NCI-H526 treated with DMSO at 0.1 percent for 48 hours (cell line): ENCODE results near the gene SLC13A3.

Source experiments
- DNase-seq: peaks from one replicate; lab custom pipeline; 2025; lab: John Stamatoyannopoulos, UW

SLC13A3 gene

GRCh38 chr20:46635514-46636136, 15.6 kb downstream of the SLC13A3 start:
- DNase-seq: no peak

- DNase-seq: no peak
Measured at GRCh38 chr20:46634528-46634927, 16.7 kb downstream of the SLC13A3 start.

- DNase-seq: no peak
Measured at GRCh38 chr20:46631874-46632446, 19.3 kb downstream of the SLC13A3 start.

- DNase-seq: no peak
Measured at GRCh38 chr20:46631212-46631869, 19.9 kb downstream of the SLC13A3 start.

GRCh38 chr20:46630306-46630705, 21.0 kb downstream of the SLC13A3 start:
- DNase-seq: no peak

GRCh38 chr20:46629341-46629740, 21.9 kb downstream of the SLC13A3 start:
- no peak for DNase-seq

GRCh38 chr20:46627234-46627633, 24.0 kb downstream of the SLC13A3 start:
- no peak for DNase-seq

GRCh38 chr20:46626758-46627157, 24.5 kb downstream of the SLC13A3 start:
- no peak for DNase-seq

GRCh38 chr20:46625875-46626373, 25.3 kb downstream of the SLC13A3 start:
- no peak for DNase-seq

- DNase-seq: no peak
Measured at GRCh38 chr20:46624946-46625345, 26.3 kb downstream of the SLC13A3 start.

GRCh38 chr20:46622165-46622564, 29.1 kb downstream of the SLC13A3 start:
- DNase-seq: no peak

GRCh38 chr20:46621492-46621891, 29.8 kb downstream of the SLC13A3 start:
- no peak for DNase-seq

- no peak for DNase-seq
Measured at GRCh38 chr20:46619445-46619844, 31.8 kb downstream of the SLC13A3 start.

- no peak for DNase-seq
Measured at GRCh38 chr20:46618316-46619100, 32.8 kb downstream of the SLC13A3 start.

- DNase-seq: no peak
Measured at GRCh38 chr20:46614503-46614902, 36.8 kb downstream of the SLC13A3 start.

GRCh38 chr20:46610145-46610544, 41.1 kb downstream of the SLC13A3 start:
- no peak for DNase-seq

GRCh38 chr20:46609043-46609442, 42.2 kb downstream of the SLC13A3 start:
- no peak for DNase-seq

GRCh38 chr20:46607849-46608497, 43.3 kb downstream of the SLC13A3 start:
- no peak for DNase-seq

- no peak for DNase-seq
Measured at GRCh38 chr20:46607191-46607848, 43.9 kb downstream of the SLC13A3 start.

- DNase-seq: no peak
Measured at GRCh38 chr20:46606817-46607190, 44.5 kb downstream of the SLC13A3 start.

- no peak for DNase-seq
Measured at GRCh38 chr20:46605978-46606816, 45.1 kb downstream of the SLC13A3 start.
